Fibroblast of lung (primary cell): Measurements from ENCODE around the gene PTGDS.

Source experiments
- EZH2 ChIP-seq: IDR thresholded peaks from 2 replicates; pipeline ENCODE4 v1.5.1; 2012; ENCODE audit warnings: low read length, control low read depth, mild to moderate bottlenecking; ENCODE audit errors: missing control alignments
- TF ChIP-seq, protein P1 (sequence below), 2 donors: IDR thresholded peaks in 1 of 2; conservative IDR thresholded peaks in 1 of 2; 1 replicate in 1 of 2; 2 replicates in 1 of 2; pipeline ENCODE4 v1.5.1; 2011 to 2012; ENCODE audit warnings: low read length in 2 of 2, control low read depth in 1 of 2, inconsistent platforms in 1 of 2, low read depth in 1 of 2, mild to moderate bottlenecking in 1 of 2

DNA sequence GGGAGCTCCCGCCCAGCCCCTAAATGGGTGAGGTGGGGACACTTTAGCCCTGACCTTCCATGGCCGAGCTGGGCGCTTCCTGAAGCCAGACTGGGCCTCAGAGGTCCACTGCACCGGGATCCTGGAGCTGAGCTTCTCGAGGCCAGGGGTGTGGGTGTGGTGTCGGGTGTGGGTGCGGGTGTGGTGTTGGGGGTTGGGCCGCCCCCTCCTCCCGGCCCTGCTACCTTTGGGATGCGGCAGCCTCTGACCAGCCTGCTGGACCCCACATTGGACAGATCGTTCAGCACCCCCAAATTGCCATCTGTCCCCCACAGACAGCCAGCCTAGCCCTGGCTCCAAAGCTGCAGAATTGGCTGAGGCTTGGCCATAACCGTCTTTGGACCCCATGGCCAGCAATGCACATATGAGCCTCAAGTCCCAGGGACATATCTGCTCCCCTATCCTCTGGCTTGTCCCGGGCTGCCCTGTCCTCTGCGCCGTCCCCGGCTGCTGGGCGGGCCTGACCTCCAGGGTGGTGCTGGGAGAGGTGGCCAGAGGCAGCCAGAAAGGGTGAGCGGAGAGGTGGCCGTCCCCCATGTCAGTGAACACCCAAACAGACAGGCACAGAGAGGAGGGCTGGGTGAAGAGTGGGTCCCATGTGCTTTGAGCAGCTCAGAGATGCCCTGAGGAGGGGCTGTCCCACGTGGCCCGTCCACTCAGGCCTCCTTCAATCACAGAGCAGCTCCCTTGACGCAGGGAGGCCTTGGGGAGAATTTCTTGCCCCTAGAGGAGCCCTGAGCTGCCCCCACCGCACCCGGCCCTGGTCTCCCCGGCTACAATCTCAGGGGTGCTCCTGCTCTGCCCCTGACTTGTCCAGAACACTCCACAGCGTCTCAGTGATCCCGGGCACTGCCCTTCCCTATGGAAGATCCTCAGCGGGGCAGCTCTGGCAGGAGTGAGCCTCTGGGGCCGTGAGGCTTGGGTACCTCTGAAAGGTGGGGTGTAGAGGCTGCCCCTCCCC is 3.4 kb upstream of the PTGDS start:
- TF ChIP-seq, protein P1, sequence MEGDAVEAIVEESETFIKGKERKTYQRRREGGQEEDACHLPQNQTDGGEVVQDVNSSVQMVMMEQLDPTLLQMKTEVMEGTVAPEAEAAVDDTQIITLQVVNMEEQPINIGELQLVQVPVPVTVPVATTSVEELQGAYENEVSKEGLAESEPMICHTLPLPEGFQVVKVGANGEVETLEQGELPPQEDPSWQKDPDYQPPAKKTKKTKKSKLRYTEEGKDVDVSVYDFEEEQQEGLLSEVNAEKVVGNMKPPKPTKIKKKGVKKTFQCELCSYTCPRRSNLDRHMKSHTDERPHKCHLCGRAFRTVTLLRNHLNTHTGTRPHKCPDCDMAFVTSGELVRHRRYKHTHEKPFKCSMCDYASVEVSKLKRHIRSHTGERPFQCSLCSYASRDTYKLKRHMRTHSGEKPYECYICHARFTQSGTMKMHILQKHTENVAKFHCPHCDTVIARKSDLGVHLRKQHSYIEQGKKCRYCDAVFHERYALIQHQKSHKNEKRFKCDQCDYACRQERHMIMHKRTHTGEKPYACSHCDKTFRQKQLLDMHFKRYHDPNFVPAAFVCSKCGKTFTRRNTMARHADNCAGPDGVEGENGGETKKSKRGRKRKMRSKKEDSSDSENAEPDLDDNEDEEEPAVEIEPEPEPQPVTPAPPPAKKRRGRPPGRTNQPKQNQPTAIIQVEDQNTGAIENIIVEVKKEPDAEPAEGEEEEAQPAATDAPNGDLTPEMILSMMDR (conservative IDR thresholded peaks at IDR 0.05 in 1 of 2, IDR thresholded peaks at IDR 0.05 in 1 of 2; ENCODE audit: low read depth in 1 of 2, low read length in 2 of 2), result no peak
- no peak for TF ChIP-seq EZH2
